Measurements from ENCODE around the gene IFI35. TPM values are rescaled to one million over a fixed set of nuclear protein-coding genes. Genes with fewer than 3 reads are reported as not detected.

Gene IFI35
- total and polyA plus RNA-seq, 9 of the 15 experiments (the other 6 are each of a cell fraction or from before 2014, with no cell fraction given), result 4.4 to 13.1 (median 10.2) TPM

DNA sequence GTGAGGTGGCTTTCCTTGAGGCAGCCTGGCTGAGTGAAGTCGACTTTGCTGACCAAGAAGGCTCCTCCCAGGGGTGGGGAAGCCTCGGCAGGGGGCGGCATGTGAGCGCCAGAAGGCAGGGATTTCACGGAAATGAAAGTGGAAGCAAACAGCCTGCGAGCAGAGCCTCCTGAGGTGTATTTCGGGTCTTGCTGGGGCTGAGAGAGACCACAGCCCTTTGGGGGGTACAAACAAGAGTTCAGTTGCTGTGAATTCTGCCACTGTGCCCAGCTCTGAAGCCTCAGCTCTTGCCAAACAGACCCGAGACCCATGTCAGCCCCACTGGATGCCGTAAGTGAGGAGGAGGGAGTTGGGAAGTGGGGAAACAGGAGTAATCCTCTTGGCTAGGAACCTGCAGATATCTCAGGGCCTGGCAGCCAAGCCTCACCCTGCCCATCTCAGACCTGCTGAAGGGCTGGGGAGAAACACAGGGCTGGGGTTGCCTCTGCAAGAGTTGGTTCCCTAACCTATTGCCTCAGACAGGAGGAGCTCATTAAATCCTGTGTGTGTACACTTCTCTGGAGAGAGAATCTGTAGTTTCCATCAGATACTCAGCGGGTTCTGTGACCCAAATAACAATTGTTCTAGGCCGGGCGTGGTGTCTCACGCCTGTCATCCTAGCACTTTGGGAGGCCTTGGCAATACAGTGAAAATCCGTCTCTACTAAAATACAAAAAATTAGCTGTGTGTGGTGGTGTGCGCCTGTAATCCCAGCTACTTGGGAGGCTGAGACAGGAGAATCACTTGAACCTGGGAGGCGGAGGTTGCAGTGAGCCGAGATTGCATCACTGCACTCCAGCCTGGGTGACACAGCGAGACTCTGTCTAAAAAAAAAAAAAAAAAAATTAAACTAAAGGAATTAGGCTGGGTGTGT, at the start of gene IFI35 (continued):
- no peak for TF ChIP-seq KLF13 (tag; IDR thresholded peaks at IDR 0.05; ENCODE audit: borderline replicate concordance, low read depth)
- peak in 1 of 2 experiments; percentile 55; a peak in 1 of 4 replicates for TF ChIP-seq KDM1A (IDR thresholded peaks at IDR 0.05)
- TF ChIP-seq CTBP1 (IDR thresholded peaks at IDR 0.05; ENCODE audit: borderline replicate concordance), result peak; percentile 32; the same call in 1 of the 2 replicates
- 0 out of 2 replicates have a peak, but pooled peaks have one; percentile 18 for TF ChIP-seq ZNF263 (CRISPR knock-in tag; IDR thresholded peaks at IDR 0.05; ENCODE audit: borderline replicate concordance)
- TF ChIP-seq RHOXF2B (CRISPR knock-in tag; conservative IDR thresholded peaks at IDR 0.05), result no peak
- TF ChIP-seq, protein P1, sequence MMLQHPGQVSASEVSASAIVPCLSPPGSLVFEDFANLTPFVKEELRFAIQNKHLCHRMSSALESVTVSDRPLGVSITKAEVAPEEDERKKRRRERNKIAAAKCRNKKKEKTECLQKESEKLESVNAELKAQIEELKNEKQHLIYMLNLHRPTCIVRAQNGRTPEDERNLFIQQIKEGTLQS (IDR thresholded peaks at IDR 0.05), result peak; percentile 88
- TF ChIP-seq, protein P1 (CRISPR knock-in tag; conservative IDR thresholded peaks at IDR 0.05), result no peak
- no peak for TF ChIP-seq ZNF140 (CRISPR knock-in tag; IDR thresholded peaks at IDR 0.05)
- TF ChIP-seq OTX1 (CRISPR knock-in tag; IDR thresholded peaks at IDR 0.05), result no peak
- TF ChIP-seq ZNF23 (CRISPR knock-in tag; IDR thresholded peaks at IDR 0.05), result no peak
- no peak for TF ChIP-seq HNRNPUL1 (IDR thresholded peaks at IDR 0.05; ENCODE audit: low read length)
- TF ChIP-seq HNRNPL (IDR thresholded peaks at IDR 0.05; ENCODE audit: low read depth, low read length), result no peak
- TF ChIP-seq NCOA1 (IDR thresholded peaks at IDR 0.05; ENCODE audit: low read depth), result no peak
- no peak for TF ChIP-seq EHMT2 (IDR thresholded peaks at IDR 0.05)
- no peak for TF ChIP-seq ZNF212 (CRISPR knock-in tag; IDR thresholded peaks at IDR 0.05)
- TF ChIP-seq, protein P2, sequence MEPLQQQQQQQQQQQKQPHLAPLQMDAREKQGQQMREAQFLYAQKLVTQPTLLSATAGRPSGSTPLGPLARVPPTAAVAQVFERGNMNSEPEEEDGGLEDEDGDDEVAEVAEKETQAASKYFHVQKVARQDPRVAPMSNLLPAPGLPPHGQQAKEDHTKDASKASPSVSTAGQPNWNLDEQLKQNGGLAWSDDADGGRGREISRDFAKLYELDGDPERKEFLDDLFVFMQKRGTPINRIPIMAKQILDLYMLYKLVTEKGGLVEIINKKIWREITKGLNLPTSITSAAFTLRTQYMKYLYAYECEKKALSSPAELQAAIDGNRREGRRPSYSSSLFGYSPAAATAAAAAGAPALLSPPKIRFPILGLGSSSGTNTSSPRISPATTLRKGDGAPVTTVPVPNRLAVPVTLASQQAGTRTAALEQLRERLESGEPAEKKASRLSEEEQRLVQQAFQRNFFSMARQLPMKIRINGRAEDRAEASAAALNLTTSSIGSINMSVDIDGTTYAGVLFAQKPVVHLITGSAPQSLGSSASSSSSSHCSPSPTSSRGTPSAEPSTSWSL (CRISPR knock-in tag; IDR thresholded peaks at IDR 0.05; ENCODE audit: borderline replicate concordance), result no peak
- TF ChIP-seq, protein P3, sequence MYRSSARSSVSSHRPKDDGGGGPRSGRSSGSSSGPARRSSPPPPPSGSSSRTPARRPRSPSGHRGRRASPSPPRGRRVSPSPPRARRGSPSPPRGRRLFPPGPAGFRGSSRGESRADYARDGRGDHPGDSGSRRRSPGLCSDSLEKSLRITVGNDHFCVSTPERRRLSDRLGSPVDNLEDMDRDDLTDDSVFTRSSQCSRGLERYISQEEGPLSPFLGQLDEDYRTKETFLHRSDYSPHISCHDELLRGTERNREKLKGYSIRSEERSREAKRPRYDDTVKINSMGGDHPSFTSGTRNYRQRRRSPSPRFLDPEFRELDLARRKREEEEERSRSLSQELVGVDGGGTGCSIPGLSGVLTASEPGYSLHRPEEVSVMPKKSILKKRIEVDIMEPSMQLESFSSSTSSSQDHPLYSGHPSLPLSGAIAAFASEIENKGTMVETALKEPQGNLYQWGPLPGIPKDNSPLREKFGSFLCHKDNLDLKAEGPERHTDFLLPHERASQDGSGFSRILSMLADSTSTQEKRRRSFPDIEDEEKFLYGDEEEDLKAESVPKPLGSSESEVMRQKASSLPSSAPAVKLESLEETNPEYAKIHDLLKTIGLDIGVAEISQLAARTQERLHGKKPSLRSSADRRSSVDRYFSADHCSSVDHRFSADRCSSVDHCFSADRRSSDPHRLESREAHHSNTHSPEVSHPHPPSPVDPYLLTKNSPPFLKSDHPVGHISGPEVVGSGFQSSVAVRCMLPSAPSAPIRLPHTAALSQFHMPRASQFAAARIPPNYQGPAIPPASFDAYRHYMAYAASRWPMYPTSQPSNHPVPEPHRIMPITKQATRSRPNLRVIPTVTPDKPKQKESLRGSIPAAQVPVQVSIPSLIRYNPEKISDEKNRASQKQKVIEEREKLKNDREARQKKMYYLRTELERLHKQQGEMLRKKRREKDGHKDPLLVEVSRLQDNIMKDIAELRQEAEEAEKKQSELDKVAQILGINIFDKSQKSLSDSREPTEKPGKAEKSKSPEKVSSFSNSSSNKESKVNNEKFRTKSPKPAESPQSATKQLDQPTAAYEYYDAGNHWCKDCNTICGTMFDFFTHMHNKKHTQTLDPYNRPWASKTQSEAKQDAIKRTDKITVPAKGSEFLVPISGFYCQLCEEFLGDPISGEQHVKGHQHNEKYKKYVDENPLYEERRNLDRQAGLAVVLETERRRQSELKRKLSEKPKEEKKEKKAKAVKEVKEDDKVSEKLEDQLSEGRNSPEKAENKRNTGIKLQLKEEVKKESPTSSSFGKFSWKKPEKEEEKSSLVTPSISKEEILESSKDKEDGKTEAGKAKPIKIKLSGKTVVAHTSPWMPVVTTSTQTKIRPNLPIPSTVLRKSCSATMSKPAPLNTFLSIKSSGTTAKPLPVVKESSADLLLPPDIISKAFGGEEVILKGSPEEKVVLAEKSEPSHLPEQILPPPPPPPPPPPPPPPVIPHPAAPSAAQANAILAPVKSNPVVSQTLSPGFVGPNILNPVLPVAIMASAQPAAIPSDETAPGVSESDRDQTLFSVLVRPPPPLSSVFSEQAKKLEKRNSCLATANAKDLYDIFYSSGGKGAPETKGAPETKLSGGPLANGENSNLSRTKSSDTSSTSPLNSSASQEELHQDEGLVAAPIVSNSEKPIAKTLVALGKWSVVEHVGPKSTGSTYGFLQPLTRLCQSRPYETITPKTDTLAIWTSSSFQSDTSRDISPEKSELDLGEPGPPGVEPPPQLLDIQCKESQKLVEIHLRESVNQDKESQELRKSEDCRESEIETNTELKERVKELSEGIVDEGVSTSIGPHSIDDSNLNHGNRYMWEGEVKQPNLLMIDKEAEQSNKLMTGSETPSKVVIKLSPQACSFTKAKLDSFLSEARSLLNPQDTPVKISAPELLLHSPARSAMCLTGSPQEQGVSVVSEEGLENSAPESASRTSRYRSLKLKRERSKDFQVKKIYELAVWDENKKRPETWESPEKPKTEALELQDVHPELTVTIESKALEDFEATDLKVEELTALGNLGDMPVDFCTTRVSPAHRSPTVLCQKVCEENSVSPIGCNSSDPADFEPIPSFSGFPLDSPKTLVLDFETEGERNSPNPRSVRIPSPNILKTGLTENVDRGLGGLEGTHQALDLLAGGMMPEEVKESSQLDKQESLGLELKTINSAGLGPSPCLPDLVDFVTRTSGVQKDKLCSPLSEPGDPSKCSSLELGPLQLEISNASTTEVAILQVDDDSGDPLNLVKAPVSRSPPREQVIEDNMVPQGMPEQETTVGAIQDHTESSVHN (IDR thresholded peaks at IDR 0.05; ENCODE audit: borderline replicate concordance in 1 of 2, low read depth in 1 of 2), result peak in 1 of 2 experiments; percentile 51; a peak in 1 of 4 replicates
